HG03135 (cell line): Measurements from ENCODE around the gene TNS3.
A peak's percentile ranks its signal among the peaks of the same experiment; 100 is the strongest.

Source experiments
- ATAC-seq: cut with Tn5 transposase; IDR thresholded peaks from one replicate; pipeline ENCODE4 v1.9.1; 2021; ENCODE audit warnings: mild to moderate bottlenecking, moderate library complexity; ENCODE audit not compliant: unreplicated experiment

Gene TNS3

DNA sequence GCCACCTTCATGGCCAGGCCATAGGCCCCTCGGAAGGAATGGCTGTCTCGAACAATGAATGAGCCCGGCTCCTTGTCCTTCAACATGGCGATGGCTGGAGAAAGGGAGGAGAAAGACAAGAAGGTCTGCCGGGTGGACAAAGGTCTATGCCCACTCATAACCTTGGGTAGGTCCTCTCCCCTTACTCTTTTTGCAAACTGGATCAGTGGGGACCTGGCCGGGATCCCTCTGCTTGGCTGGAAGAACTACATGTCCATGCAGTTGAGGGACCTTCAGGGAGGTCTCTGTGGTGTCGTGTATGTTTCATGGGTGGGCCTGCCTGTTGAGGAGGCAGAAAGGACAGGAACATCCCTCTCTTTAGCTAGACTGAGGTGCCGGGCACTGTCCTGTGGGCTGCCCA, 284.8 kb downstream of the TNS3 start:
- ATAC-seq: no peak

DNA sequence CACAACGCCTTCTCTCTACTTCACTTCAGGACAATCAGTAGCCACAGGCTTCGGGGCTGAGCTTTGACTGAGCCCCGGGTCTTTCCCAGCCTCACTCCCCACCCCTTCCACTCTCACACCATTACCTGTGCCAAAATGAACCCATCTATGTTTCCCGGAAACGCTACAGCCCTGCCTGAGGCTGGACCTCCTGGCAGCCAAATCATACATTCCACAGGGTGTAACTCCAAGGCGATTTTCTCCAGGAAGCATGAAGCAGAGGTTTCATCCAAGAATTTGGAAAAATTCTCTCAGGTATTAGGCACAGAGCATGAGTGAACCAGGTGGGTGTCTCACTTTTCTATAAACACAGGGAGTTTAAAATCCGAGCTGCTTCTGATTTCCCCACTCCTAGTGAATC, 286.3 kb downstream of the TNS3 start:
- no peak for ATAC-seq

DNA sequence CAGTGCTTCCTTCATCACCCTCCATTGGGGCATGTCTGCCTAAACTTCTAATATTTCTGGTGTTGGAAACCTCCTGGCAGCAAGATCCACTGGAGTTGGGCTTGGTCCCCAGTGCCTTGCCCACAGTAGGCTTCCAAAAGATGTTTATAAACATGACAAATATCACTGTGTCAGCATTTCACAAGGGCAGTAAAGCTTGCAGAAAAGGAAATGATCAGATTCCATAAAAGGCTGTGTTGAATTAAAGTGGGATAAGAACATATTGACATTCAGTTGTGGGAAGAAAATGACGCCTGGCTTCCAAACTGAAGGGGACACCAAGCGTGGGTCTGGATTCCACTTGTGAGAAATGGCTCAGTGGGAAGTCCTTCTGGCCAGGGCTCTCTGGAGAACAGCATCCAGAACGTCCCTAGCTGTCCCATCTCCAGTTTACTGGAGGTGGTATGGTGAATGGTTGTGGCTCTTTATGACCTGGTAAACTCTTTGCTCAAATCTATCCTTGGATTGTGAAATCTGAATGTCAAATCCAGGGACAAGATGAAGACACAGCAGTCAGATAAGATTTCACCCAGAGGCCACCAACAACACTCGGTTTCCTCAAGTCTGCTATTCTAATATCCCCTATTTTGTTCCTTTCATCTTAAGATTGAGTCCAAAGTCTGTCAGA, 287.2 kb downstream of the TNS3 start:
- ATAC-seq: no peak

DNA sequence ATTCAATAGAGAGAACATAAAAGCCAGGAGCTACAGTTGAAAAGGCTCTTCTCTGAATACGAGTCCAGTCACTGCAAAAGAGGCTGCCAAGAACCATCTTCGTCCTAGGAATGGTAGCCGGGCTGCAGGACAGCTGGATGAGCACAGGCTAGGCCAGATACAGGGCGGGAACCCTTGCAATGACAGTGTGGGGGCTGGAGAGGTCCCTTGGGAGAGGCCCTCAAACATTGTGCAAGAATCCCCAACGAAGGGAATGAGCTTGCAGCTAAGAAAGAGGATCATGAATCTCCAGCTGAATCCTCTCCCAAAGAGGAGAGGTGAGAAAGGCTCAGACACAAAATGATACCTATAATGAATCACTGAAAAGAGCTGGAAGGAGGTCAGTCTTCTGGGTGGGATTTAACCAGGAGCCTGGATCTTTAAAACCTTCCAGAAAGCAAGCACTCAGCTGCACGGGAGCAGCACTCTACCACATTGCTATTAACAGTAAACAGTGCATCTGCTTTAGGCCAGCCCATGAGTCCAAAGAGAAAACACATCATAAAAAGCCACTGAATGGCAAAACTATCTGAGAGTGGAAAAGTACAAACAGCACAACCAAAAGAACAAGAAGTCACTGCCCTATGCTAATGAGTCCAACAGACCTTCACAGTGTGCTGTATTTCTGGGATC, 287.9 kb downstream of the TNS3 start:
- no peak for ATAC-seq

DNA sequence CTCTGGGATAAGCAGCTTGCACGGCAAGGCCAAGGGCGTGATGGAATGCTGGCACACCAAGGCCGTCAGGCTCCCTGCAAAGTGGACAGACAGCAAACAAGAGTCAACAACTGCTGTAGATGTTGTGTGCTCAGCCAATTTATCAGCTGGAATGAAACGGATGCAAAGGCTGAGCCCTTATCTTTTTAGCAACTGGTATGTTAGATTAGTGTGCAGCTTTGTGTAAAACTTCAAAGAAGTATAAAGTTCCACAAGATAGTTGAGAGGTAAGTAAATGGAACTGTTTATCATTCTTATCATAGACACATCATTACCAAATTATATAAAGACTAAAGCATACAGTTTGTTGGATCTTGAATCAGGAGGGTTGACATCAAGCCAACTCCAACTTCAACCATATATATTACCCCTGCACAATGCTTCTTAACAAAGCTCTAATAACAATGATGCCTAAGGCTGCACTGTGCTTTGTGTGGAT, 289.0 kb downstream of the TNS3 start:
- ATAC-seq: no peak

DNA sequence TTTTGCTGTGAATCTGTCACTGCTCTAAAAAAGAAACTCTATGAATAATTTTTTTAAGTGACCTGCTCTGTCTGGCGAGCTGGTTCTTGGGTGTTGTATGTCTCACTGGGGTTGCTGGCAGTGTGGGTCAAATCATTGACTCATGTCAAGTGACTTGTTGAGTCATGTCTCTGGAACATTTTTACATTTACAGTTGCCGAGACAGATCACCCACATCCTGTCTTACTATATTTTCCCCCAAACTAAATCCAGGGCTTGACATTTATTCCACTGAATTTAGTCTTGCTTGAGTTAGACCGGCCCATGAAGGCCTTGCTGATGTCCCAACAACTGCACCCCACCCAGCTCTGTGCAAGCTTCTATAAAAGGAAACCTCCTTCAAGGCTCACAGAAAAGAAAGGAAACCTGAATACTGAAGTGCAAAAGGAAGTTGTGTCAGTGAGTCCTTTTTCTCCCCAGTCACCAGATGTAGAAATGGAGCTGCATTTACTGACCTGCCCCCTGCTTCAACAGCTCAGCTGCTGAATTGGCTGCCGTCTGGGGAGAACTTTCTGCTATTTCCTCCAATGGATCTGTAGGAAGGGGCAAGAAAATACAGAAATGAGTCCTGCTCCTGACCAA, 290.3 kb downstream of the TNS3 start:
- ATAC-seq: peak; percentile 98

DNA sequence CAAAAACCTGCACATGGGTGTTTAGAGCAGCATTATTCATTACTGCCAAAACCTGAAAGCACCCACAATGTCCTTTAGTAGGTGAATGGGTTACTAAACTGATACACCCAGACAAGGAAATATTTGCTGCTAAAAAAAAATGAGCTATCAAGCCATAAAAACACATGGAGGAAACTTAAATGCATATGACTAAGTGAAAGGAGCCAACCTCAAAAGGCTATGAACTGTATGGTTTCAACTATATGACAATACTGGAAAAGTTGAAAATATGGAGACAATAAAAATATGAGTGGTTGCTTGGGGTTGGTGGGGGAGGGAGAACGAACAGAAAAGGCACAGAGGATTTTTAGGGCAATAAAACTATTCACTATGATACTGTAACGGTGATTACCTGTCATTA, 291.0 kb downstream of the TNS3 start:
- ATAC-seq: no peak

DNA sequence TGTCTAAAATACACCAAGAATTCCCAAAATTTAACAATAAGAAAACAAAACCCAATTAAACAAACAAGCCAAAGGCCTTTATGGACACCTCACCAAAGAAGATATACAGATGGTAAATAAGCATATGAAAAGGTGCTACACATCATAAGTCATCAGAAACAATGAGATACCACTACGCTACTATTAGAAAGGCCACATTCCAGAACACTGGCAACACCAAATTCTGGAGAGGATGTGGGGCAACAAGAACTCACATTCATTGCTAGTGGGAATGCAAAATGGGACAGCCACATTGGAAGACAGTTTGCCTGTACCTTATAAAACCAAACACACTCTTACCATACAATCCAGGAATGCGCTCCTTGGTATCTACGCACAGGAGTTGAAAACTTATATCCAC, 291.4 kb downstream of the TNS3 start:
- ATAC-seq: no peak

DNA sequence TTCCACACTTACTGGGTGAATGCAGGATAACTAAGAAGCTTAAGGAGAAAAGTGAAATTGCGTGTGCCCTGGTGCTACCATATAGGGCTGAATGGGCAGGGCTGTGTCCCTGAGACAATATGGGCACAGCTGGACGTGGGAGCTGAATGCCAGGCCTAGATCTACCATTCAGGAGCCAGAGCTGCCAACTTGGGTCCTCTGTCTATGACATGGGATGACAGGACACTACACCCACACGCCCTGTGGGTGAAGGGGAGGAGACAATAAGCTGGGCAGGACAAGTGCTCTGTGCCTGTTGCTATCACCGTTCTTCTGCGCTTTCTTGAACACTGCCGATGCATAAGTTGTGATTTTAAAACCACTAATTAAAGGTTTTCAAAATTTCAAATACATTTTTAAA, 293.9 kb downstream of the TNS3 start:
- ATAC-seq: no peak

DNA sequence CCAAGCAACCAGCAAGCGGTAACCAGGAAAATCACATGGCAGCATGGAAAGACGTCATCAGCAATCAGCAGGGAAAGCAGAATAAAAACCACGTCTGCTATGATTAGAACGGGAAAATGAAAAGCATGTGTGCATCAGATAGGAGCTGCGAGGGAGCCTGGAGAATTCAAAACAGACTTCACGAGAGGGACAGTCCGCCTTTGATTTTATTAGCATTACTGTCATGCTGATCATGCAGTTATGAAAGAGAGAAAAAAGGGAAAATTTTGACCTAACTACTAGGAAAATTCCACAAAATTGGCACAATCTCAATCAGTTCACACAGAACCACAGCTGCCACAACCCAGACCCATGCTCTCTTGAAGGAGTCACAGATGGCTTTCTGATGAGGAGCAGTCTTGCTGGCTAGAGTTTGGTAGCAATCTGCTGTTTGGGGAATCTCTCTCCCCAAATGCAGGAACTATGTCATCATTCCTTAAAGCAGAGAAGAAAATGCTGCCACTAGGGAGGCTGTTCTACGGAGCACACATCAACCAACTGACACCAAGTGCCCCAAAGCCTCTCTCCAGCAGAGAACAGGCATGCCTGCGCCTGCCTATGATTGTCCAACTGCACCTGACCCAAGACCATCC, 295.9 kb downstream of the TNS3 start:
- ATAC-seq: no peak

DNA sequence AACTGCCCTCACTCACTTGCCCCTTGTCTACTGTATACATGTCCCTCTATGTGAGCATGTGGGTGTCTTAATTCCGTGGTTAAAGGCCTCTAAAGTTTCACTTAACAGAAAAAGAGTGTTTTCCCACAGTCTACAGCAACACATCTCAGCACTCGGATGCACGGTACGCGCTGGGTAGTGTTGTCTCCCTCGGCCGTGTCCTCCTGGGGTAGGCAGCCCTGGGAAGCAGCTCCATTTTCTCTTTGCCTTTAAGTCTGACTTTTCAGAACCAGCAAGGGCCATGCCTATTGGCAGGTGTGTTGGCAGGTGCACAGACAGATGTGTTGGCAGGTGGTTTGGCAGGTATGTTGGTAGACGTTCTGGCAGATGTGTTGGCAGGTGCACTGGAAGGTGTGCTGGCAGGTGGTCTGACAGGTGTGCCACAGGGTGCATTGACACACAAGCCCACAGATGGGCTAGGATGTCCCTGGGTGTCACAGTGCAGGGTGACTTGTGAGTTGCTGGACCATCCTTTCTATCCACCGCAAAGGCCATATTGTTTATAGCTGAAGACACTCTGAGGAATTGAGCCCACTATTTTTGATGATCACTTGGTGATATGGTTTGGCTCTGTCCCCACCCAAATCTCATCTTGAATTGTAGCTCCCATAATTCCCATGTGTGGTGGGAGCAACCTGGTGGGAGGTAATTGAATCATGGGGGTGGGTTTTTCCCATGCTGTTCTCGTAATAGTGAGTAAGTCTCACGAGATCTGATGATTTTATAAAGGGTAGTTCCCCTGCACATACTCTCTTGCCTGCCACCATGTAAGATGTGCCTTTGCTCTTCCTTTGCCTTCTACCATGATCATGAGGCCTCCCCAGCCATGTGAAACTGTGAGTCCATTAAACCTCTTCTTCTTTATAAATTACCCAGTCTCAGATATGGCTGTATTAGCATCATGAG, 296.9 kb downstream of the TNS3 start:
- ATAC-seq: no peak

DNA sequence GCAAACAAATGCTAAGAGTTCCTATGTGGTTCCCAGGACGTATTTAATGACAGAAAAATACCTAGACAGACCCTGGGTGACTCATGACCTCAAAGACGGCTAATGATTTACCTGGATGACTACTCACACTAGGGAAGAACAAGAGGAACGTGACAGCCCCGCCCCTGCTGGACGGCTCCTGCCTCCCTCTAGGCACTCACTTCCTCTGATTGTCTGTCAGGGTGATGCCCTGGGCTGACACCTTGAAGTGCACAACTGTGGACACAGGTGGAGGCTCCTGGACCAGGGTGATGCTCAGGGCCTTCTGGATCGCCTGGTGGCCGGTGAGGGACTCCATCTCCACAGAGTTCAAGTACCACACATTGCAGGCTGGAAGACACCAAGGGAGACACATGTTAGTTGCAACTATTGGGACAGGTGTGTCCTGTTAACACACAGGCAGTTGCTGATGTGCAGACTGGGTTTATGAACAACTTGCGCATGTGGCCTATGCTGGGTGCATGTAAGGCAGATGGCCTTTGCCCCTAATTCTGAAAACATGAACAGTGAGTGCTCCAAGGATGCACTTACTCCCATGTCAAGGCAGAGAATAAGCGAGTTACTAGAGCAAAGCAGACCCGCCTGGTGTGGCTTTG, 298.3 kb downstream of the TNS3 start:
- no peak for ATAC-seq

DNA sequence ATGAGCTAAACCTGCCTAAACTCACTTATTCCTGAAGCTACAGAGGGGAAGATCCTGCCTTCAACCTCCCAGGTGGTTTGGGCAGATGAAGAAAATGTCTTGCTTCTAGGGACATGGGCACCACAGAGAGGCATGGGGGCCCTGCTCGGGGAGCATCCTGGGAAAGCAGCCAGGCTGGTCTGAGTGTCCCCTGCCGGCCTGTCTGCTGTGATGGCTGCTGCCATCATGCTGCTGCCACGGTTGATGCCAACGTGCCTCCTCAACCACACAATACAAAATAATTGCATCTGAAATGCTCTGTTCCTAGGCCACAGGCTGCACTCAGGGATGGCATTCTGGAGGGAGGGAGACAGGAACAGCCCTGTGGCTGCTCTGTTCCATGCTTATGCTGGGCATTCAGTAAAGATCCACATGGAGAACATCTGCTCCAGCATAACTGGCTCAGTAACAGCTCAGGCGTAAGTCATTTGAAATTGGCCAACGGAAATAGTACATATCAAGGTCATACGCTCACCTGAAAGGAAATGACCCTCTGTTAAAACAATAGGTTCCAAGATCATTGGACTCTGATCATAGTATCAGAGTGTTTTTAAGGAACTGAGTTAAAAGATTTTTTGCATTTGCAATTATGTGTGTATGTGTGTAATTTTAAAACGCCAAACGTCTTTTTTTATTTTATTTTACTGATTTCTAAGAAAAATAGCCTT, 299.0 kb downstream of the TNS3 start:
- ATAC-seq: no peak

DNA sequence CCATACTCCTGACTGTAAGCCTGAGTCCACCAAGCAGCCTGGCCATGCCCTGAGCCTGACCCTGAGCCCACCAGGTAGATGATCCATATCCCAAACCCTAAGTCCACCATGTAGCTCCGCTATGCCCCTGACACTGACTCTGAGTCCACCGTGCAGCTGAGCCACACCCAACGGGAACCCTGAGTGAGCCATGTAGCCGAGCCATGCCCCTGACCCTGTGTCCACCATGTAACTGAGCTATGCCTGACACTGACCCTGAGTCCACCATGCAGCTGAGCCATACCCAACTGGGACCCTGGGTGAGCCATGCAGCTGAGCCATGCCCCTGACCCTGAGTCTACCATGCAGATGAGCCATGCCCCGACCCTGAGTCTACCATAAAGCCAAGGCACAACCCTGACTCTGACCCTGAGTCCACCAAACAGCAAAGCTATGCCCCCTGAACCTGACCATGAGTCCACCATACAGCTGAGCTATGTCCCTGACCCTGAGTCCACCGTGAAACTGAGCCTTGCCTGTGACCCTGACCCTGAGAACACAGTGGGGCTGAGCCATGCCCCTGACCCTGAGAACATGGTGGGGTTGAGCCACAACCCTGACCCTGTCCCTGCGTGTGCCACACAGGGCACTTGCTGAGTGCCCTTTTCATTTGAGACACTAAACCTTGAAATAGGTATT, 299.8 kb downstream of the TNS3 start:
- no peak for ATAC-seq

DNA sequence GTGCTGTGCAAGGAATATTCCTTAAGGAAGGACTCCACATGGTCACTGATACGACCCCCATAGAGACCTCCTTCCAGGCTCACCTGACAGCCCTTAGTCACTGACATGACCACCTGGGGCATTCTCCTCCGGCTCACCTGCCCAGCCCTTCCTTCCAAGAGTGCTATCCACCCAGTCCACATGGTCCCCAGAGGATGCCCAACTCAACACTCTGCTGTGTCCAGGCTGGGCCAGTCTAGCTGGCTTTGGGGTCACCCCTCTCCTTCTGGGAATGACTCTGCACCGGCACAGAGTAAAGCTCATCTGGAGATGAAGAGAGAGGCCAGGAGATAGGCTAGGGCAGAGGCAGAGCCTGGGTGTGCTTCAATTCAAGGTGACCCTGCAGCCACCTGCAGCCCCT, 300.8 kb downstream of the TNS3 start:
- ATAC-seq: no peak

DNA sequence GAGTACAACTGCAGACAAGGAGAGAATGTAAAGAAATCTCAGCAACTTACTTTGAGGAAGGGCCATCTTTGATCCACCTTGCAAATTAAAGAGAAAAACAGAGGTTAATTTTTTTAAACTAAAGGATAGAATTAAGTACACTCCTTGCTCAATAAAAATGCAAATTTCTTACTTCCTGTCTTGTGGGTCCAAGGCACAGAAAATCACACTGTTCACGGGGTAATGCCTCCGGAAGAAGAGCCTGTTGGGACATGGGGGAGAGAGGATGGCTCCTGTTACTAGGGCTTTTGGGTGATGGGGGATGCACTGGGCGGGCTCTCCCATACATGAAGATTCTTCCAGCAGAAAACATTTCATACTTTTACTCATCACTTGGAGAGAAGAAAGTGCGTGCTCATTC, 301.8 kb downstream of the TNS3 start:
- ATAC-seq: no peak

DNA sequence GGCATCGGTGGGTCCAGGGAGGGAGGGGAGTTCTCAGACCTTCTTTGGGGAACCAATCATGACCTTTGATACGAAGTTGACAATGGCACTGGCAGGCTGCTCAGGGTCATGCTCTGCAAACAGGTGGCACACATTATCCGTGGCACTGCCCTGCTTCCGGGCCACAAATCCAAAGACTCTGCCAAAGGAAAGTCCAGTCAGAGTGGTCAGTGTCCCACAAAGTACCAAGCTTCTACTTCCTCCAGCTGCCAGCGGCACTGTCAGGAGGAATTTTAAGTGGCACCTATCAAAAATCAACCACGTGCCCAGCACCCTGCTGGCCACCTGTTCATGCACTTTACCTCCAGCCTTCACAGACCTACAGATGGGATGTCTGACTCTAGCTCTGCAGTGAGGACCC, 303.9 kb downstream of the TNS3 start:
- no peak for ATAC-seq

DNA sequence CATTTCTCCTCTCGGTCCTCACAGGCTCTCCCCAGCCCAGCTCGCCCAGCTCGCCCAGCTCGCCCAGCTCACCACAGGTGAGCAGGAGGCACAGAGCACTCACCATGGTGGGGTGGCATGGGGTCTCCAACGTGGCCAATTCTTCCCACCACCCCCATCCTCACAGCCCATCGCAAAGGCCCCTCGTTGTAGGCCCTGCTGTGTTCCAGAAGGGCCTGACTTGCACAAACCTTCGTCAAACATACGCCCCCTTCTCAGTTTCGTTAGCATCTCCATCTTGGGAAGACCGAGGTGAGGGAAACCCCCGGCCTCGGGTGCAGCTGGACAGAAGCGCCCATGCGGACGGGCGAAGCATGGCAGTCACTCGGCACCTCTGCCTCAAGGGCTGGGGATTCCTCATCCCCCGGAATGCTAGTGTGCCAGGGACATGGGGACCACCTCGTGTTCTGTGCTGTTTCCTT, 304.6 kb downstream of the TNS3 start:
- no peak for ATAC-seq
